Inflammatory macrophage (primary cell): ENCODE data around the gene SYVN1.
"Not testable (repeated sequence)": the region's sequence is repeated elsewhere in the genome, so short reads cannot be mapped to it uniquely, and the experiment has no call there.

Experiments
- DNase-seq, 2 donors: peaks; one replicate each; pipeline ENCODE4 v3.0.0-alpha.2; 2020 to 2022

Gene SYVN1

DNA sequence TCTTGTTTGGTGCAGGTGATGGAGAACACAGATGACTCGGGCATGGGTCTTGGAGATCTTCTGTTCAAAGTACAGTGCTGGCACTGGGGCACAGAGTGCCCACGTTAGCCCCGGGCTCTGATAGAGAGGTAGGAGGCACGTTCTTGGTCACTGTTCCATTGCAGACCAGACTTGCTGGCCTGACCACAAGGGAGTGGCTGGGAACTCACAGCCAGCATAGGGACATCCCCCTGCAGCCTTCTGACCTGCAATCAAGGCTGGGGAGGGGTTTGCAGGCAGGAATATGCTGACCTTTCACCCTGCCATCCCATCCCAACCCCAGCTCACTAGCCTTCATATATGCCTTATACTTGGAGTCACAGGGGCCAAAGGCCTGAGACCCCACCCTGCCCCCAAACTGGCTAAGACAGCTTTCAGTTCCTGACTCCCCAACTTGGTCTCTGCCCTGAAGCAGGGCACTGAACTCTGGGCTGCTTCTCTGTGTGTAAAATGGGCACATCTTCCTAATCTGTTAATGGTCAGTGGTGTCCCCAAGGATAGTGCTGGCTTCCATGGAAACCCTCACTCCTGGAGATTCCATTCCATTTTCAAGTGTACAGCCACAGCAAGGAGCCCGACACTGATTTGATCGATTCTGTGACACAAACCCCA is 7.6 kb downstream of the SYVN1 start:
- no peak for DNase-seq

DNA sequence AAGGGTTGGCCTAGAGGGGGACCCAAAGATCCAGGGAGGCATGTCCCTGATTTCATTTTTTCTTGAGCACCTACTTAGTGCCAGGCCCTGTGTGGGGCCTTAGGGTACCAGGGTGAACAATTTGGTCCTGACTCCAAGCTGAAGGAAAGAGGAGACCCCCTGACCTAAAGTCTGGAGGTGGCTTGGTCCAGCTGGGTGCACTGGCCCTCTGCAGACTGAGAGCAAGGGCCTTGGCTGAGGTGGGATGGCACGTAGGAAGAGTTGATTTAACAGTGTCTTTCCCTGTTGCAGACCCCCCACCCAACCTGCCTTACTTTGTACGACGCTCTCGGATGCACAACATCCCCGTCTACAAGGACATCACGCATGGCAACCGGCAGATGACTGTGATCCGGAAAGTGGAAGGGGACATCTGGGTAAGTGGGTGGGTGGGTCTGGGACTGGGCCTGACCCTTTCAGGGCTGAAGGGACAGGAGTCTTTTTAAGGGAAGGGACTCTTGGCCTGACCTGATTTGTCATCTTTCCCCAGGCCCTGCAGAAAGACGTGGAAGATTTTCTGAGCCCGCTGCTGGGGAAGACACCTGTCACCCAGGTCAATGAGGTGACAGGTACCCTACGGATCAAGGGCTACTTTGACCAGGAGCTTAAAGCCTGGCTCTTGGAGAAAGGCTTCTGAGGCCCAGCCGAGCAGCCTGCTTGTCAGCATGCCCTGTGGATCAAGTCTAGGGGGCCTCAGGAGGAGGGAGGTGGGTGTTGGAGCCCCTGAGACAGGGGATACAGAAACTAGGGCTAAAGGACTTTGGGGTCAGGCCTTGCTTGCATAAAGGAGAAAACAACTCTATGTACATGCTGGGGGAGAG is 8.9 kb downstream of the SYVN1 start:
- DNase-seq: no peak

DNA sequence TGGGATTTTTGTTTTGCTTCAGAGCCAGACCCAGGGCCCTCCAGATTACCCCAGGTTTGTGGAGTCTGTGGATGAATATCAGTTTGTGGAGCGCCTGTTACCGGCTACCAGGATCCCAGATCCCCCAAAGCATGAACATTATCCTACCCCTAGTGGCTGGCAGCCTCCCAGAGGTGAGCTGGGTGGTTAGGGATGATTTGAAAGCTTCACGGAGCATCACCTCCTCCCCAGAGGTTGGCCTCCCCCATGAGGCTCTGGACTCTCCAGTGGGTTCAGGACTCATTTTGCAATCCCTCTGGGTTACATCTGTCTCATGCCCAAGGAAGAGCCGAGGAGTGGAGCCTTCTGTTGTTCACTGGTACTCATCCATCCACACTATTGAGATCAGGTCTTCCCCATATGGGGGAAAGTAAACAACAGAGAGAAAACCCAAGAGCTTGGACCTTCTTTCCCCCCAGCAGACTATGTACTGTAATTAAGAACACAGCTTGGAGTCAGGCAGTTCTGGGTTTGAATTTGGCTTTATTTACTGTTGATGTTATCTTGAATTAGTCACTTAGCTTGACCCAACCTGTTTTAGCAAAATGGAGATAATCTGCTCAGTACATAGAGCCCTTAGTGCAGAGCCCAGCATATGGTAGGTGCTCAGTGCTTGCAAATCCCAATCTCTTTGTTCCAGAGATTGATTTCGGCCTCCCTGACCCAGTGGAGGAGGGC is 9.7 kb downstream of the SYVN1 start:
- DNase-seq: no peak

DNA sequence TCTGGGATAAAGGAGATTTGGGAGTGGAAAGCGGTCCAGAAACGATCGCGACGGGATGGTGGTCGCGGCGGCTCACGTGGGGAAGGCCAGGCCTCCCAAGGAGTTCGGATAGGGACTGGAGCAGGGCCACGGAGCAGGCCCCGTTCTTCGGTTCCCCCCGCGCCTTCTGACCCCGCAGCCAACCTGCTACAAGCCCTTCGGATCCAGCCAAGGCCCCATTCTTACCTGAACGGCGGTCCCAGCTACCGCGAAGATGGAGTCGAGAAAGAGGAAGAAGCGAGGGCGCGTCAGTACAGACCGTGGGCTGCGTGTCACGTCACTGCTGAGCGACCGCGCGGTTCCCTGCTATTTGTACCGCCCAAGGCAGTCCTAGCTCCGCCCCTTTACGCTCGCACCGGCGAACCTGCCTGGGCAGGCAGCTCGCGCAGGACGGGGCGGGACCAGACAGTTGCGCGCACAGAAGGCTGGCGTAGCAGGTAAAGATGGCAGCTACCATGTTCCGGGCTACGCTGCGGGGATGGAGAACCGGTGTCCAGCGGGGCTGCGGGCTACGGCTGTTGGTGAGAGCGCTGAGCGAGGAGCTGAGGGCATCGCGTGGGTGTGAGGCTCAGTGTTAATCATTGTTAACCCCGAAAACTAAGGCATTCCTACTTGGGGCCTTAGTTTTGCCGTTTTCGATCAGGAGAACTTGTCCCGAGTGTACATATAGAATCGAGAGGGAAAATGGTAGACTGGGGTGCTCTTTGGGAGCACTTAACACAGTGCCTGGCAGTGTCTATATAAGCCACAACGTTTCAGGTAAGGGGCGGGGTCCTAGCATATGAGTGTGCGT is 12.2 kb downstream of the SYVN1 start, which contains the start of the genes FAU and MRPL49:
Gene FAU, minus strand, starts transcription at position 270 of the 832 bp plus-strand sequence. CDS start 321 bp downstream, outside the sequence.
Gene MRPL49, plus strand, starts transcription at position 457 of the 832 bp plus-strand sequence. Its CDS starts 26 bp downstream, at position 483.
- DNase-seq: peak; percentile 99

DNA sequence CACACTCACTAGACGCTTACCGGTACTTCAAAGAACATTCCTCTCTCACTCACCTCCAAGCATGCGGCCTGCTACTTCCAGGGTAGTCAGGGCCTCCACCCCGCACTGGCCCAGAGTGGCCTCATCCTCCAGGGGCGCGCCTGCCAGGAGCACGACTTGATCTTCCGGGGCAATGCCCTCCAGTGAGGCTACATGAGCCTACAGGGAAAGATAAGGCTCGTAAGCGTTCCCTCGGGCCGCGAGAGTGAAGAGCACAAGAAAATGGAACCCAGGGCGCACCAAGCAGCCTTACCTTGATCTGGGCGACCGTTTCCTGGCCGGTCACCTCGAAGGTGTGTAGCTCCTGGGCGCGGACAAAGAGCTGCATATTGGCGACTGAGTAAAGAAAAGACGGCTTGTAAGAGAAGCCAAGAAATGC is 12.9 kb downstream of the SYVN1 start:
- peak in 1 of 2 donors; percentile 39 for DNase-seq

DNA sequence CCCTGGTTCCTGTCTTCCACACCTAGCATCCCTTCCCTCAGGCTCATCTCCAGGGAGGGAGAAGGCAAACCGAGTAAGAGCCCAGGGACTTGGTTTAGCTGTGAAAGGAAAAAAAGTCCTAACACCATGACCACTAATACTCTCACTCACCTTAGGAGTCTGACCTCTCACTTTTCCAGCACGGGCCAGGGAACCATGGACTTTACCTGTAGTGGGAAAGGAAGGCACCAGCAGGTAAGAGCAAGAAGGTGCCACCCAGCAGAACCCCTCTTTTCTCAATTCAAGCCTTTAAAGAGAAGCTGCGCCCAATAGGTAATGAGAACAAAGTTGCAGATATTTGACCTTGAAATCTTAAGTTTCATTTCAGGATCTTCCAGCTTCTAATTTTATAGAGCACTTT is 13.5 kb downstream of the SYVN1 start:
- no peak for DNase-seq

DNA sequence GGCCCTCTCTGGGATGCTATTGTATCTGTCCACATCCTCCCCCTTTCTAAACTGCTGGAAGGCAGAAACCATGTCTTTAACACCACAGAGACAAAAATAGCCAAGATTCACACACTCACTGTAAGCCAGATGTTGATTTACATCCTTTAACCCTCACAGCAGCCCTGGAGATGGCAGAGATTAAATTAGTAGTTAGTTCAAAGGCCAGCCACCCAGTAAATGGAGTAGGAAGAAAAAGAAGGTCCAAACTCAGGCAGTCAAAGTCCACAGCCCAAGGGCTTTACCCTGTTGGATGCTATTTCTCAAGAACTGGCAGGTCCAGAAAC is 14.7 kb downstream of the SYVN1 start:
- DNase-seq: no peak

DNA sequence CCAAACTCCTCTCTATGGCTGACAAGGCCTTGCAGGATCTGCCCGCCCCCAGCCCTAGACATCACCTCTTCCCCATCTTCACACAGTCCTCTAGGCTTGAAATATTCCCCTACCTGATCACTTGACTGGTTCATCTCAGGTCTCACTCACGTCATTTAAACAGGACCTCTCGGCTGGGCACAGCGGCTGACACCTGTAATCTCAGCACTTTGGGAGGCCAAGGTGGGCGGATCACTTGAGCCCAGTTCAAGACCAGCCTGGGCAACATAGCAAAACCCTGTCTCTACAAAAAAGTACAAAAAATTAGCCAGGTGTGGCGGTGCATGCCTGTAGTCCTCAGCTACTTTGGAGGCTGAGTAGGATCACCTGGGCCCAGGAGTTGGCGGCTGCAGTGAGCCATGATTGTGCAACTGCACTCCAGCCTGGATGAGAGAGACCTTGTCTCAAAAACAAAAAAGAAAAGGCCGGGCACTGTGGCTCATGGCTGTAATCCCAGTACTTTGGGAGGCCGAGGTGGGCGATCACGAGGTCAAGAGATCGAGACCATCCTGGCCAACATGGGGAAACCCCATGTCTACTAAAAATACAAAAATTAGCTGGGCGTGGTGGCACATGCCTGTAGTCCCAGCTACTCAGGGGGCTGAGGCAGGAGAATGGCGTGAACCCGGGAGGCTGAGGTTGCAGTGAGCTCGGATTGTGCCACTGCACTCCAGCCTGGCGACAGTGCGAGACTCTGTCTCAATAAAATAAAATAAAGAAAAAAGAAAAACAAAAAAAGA is 15.2 kb downstream of the SYVN1 start:
- DNase-seq: not testable (repeated sequence)

DNA sequence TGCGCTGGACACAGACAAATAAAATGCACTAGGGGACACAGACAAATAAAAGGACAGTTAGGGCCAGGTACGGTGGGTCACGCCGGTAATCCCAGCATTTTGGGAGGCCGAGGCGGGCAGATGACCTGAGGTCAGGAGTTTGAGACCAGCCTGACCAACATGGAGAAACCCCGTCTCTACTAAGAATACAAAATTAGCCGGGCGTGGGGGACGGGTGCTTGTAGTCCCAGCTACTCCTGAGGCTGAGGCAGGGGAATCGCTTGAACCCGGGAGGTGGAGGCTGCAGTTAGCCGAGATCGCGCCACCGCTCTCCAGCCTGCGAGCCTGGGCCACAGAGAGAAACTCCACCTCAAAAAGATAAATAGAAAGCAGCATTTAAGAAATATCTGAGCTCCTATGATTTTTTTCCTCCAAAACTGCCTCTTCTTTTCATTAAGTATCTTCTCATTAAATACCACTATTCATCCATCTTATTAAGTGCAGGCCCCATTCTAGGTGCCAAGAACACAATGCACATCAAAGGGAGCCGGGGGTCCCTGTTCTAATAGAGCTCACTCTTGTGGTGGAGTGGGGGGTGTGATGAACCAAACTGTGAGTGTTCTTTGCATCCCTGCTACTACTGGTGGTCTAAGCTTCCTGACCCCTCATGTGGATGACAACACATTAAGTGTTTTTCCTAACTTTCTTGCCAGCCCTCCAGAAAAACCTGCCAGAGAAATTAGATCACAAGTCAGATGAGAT is 16.1 kb downstream of the SYVN1 start:
- no peak for DNase-seq

DNA sequence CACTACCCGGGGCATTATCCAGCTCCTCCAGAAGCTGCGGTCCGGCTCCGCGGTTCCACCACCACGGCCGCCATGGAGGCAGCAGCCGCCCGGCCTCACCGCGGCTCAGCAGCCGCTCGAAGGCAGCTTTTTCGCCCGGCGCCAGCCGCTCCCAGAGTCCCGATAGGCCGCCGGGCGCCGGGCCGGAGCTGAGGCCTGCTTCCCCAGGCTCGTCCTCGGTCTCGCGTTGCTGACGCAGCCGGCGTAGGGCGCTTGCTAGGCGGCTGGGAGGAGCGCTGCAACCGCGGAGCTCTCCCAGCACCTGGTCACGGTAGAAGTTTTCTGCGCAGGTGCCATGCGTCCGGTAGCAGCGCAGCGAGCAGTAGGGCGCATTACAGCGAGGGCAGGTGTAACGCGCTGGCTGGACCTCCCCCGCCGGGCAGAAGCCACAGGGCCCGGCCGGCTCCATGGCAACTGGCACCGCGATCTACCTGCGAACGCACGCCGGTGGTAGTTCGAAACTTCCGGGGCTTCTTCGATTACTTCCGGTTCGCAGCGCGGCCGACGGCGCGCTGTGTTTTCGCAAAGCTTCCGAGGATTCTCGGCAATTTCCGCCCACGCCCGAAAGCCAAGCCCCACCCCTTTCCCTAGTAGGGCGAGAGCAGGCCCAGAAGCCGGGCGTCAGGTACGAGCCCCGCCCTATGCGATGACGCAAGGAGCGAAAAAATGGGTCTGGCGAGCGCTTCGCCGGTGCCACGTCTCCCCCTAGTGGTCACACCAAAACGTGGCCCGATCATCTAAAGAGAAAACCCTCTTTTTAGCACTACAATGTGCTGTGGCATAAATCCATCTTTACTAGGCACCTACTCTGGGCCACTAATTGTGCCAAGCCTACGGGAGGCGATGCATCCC is 16.9 kb downstream of the SYVN1 start, which contains the start of gene ZNHIT2:
Gene ZNHIT2, minus strand, starts transcription at position 496 of the 891 bp plus-strand sequence. Its CDS starts 48 bp downstream, at position 448.
- peak; percentile 100 for DNase-seq

DNA sequence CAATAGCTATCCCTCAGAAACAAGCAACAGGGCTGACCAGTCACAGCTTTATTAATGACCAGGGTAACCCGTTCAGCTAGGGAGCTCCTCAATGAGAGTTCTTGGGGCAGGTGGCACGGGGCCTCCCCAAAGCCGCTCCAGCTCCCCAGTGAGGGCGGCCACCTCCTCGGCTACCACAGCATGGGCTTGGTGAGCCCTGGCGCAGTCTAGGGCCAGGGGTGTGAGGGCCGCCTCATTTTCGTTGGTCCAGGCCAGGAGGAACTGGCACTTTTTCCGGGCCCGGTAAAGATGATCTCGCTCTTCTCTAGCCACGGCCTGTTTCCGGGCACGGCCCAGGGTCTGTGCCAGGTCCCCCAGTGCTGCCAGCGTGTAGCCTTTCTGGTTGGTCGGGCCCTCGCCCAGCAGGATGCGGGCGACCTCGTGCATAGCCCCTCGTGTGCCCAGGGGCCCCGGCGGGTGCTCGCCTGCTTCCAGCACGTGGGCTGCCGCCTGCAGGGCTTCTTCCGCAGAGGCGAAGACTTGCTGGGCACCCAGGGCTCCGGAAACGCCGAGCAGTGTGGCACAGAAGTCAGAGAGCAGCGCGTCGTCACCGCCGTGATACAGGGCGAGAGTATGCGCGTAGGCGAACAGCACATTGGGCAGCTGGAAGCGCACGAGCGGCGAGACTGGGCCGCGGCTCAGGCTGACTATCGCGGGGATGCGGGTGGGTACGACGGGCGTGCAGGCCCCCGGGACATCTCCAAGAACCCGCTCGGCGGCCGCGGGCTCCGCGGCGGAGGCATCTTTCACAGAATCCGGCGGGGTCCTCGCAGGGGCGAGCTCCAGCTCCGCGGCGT is 17.7 kb downstream of the SYVN1 start:
- DNase-seq: peak; percentile 43 to 69

DNA sequence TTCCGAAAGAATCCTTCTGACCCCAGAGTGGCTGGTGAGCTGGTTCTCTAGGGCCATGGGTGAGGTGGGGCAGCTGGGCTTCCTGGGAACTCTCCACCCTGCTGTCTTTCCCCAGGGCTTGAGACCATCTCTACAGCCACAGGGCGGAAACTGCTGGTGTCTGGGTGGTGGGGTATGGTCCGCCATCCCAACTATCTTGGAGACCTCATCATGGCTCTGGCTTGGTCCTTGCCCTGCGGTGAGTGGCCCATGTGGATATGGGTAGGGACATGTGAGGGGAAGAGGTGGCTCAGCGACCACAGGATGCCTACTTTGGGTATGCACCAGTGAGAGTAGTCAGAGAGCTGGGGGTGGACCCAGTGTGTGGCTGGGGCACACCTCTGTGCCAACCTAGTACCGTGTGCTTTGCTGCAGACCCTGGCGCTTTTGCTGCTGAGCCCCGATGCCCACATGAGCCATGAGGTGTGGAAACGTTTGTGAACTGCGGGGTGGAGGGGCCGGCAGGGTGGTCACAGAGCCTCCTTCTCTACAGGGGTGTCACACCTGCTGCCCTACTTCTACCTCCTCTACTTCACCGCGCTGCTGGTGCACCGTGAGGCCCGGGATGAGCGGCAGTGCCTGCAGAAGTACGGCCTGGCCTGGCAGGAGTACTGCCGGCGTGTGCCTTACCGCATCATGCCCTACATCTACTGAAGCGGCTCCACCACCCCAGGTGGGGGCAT is 18.8 kb downstream of the SYVN1 start:
- DNase-seq: no peak

DNA sequence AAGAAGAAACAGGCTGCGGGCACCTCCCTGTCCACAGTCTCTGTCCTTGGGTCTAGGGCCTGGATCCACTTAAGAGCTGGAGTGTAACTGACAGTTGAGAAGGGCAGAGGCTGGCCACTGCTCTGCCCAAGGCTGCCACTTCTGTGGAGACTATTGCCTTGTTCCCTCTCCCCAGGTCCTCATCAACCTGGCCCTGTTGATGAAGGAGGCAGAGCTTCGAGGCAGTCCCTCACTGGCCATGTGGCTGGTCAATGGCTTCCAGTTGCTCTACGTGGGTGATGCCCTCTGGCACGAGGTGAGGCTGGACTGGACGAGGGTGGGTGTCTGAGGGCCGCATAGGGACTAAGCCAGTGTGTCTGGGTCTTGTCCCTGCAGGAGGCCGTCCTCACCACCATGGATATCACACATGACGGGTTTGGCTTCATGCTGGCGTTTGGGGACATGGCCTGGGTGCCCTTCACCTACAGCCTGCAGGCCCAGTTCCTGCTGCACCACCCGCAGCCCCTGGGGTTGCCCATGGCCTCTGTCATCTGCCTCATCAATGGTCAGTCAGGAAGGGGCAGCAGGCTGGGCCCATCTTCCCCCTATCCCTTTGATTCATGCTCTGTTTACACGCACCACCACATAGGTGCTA is 19.7 kb downstream of the SYVN1 start:
- DNase-seq: no peak

DNA sequence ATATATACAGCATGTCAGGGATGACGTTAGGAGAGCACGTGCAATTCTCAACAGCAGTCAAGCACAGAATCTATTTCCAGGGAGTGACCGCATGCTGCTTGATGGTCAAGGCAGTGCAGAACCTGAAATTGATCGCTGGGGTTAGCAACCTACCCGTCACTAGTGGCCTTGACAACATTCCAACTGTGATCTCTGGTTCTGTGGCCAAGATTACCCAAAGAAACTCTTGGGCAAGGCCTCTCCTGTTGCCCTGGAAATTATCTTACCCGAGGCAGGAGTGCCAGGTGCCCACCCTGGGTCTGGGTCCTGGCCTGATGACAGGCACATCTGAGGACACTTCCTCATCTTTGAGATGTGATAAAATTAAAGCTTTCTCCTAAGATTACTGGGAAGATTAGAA is 20.5 kb downstream of the SYVN1 start:
- DNase-seq: no peak

DNA sequence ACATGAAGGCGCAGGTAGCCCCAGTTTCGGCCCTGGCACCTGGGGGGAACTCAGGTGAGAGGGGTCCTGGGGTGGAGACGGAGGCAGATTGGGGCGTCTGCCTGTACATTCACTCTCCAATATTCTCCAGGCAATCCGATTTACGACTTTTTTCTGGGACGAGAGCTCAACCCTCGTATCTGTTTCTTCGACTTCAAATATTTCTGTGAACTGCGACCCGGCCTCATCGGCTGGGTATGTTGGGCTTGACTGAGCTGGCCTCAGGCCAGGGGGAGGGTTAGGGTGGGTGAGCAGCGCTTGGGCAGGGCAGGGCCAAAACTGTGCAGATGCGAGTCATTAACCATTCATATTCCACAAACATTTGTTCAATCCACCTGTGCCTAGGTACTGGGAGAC is 21.0 kb downstream of the SYVN1 start:
- DNase-seq: no peak

DNA sequence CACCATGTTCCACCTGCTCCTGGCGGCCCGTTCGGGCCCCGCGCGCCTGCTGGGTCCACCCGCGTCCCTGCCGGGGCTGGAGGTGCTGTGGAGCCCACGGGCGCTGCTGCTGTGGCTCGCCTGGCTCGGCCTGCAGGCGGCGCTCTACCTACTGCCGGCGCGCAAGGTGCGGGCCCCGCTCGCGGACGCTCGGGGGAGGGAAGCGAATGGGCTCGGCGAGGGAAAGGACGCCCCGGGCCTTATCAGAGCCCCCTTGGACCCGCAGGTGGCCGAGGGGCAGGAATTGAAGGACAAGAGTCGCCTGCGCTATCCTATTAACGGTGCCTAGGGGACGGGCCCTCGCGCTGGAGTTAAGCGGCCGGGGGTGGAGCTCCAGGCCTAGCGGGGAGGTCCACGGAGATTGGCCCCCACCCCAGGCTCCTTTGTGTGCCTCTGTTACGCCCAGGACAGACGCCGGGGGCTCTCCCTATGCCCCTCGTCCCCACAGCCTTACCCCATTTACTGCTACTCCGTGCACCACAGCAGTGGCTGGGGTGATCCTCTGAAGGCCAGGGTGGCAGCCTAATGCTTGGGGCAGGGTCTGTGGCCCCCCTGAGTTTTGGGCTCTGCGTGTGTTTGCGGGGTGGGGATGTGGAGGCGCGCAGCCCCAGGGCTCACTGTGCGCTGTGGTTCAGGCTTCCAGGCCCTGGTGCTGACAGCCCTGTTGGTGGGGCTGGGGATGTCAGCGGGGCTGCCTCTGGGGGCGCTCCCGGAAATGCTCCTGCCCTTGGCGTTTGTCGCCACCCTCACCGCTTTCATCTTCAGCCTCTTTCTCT is 21.6 kb downstream of the SYVN1 start:
- peak; percentile 53 to 67 for DNase-seq
